Measurements from ENCODE around the gene MPZL3. TPM values are rescaled to one million over a fixed set of nuclear protein-coding genes. Genes with fewer than 3 reads are reported as not detected.

Gene MPZL3
- total RNA-seq, 1 donor from 2014 or later = 1.6 TPM

- Mint-ChIP-seq H3K4me1 (ENCODE audit: low read depth) (no peaks in the 10 kb centered on the region), H3K9me3 (ENCODE audit: low read depth) (no peaks in the 10 kb centered on the region)
Observed at GRCh38 chr11:118276422-118276821, 24.3 kb upstream of the MPZL3 start.

GRCh38 chr11:118275176-118275575 is 23.0 kb upstream of the MPZL3 start:
- TF ChIP-seq CTCF (IDR thresholded peaks at IDR 0.05) = no peak
- Mint-ChIP-seq H3K4me1 (ENCODE audit: low read depth) (no peaks in the 10 kb centered on the region), H3K36me3 (ENCODE audit: low read depth) (no peaks in the 10 kb centered on the region), H3K4me3 (ENCODE audit: unreplicated experiment) (no peak overlapping the region), H3K27ac (ENCODE audit: unreplicated experiment) (no peak overlapping the region), H3K27me3 (ENCODE audit: low read depth) (peaks cover 44% of the 10 kb centered on the region), H3K9me3 (ENCODE audit: low read depth) (no peaks in the 10 kb centered on the region)
- DNase-seq (ENCODE audit: low spot score) = no peak

More at GRCh38 chr11:118276422-118276821, 24.3 kb upstream of the MPZL3 start:
- Mint-ChIP-seq H3K36me3 (ENCODE audit: low read depth) (no peaks in the 10 kb centered on the region), H3K27ac (ENCODE audit: unreplicated experiment) (no peak overlapping the region), H3K27me3 (ENCODE audit: low read depth) (peaks cover 36% of the 10 kb centered on the region), H3K4me3 (ENCODE audit: unreplicated experiment) (no peak overlapping the region)
- DNase-seq (ENCODE audit: low spot score) = no peak
- TF ChIP-seq CTCF (IDR thresholded peaks at IDR 0.05) = no peak

GRCh38 chr11:118274186-118274585 is 22.0 kb upstream of the MPZL3 start:
- peaks cover 51% of the 10 kb centered on the region for H3K27me3 Mint-ChIP-seq (ENCODE audit: low read depth)
- H3K4me1 Mint-ChIP-seq (ENCODE audit: low read depth) = no peaks in the 10 kb centered on the region
- no peak overlapping the region for H3K4me3 Mint-ChIP-seq (ENCODE audit: unreplicated experiment)
- TF ChIP-seq CTCF (IDR thresholded peaks at IDR 0.05) = no peak
- H3K27ac Mint-ChIP-seq (ENCODE audit: unreplicated experiment) = no peak overlapping the region
- DNase-seq (ENCODE audit: low spot score) = no peak
- H3K36me3 Mint-ChIP-seq (ENCODE audit: low read depth) = no peaks in the 10 kb centered on the region
- H3K9me3 Mint-ChIP-seq (ENCODE audit: low read depth) = no peaks in the 10 kb centered on the region

GRCh38 chr11:118272001-118272400 is 19.8 kb upstream of the MPZL3 start:
- Mint-ChIP-seq H3K27me3 (ENCODE audit: low read depth) (peaks cover 64% of the 10 kb centered on the region), H3K4me1 (ENCODE audit: low read depth) (no peaks in the 10 kb centered on the region), H3K9me3 (ENCODE audit: low read depth) (no peaks in the 10 kb centered on the region), H3K27ac (ENCODE audit: unreplicated experiment) (no peak overlapping the region), H3K4me3 (ENCODE audit: unreplicated experiment) (no peak overlapping the region), H3K36me3 (ENCODE audit: low read depth) (no peaks in the 10 kb centered on the region)
- TF ChIP-seq CTCF (IDR thresholded peaks at IDR 0.05) = no peak
- DNase-seq (ENCODE audit: low spot score) = no peak

GRCh38 chr11:118267486-118267885 is 15.3 kb upstream of the MPZL3 start:
- DNase-seq (ENCODE audit: low spot score) = no peak
- no peak overlapping the region for H3K27ac Mint-ChIP-seq (ENCODE audit: unreplicated experiment)
- H3K36me3 Mint-ChIP-seq (ENCODE audit: low read depth) = no peaks in the 10 kb centered on the region
- no peak for TF ChIP-seq CTCF (IDR thresholded peaks at IDR 0.05)
- H3K27me3 Mint-ChIP-seq (ENCODE audit: low read depth) = peaks cover 81% of the 10 kb centered on the region
- H3K9me3 Mint-ChIP-seq (ENCODE audit: low read depth) = no peaks in the 10 kb centered on the region
- H3K4me3 Mint-ChIP-seq (ENCODE audit: unreplicated experiment) = no peak overlapping the region
- H3K4me1 Mint-ChIP-seq (ENCODE audit: low read depth) = peaks cover 3% of the 10 kb centered on the region
